HG02870 (cell line): Measurements from ENCODE around the gene DAPL1.
"Not testable (repeated sequence)": the region's sequence is repeated elsewhere in the genome, so short reads cannot be mapped to it uniquely, and the experiment has no call there.

Experiments used
- ATAC-seq: cut with Tn5 transposase; IDR thresholded peaks from one replicate; pipeline ENCODE4 v1.9.1; 2021; ENCODE audit warnings: mild to moderate bottlenecking, moderate library complexity; ENCODE audit not compliant: unreplicated experiment

Gene DAPL1

DNA sequence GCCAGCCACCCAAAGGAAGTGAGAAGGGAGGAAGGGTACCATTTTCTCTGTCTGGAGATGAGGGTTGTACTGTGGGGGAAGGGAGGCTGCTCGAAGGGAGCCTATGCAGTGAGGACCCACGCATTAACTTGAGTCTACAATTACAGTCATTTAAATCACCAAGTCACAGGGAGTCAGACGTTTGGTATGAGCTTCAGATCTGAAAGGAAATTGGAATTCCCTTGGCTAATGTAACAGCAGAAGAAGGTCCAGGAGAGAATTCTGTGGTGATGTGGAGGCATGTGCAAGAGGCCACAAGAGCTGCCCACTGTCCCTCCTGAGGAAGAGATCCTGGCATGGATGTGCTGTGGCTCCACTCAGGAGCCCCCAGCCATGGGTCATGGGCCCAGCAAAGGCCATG lies 22.5 kb downstream of the DAPL1 start:
- no peak for ATAC-seq

DNA sequence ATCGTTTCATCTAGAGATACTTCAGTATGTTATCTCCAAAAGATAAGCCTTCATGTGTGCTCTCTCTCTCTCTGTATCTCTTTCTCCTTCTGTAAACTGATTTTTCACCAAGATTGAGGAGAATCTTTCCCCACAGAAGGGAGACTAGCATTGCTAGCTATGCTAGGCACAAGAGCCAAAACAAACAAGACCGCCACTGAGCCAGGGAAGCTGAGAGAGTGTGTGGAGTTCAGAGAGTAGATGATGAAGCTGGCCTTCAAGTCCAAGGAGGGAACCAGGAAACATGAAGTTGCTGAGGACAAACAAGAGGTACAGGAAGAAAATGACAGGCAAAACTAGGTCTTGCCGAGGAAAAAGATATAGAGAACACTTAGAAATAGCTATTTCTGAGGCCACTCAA lies 23.4 kb downstream of the DAPL1 start:
- no peak for ATAC-seq

DNA sequence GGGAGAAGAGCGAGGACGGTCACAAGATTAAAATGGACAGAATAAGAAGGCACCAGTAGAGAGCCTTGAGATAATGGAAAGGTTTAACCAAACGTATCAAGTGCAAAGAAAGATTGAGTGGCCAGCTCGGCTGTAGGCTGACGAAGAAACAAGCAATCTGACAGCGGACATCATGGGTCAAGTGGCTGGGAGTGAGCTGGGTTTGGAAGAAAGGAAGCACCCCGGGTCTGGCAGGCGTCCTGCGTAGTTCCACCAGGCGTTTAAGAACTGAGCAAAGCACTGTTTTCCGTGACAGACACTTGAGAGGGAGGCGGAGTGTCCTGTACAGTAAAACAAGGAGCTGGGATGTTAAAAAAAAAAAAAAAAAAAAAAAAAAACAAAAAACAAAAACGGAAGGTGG lies 27.1 kb downstream of the DAPL1 start:
- no peak for ATAC-seq

DNA sequence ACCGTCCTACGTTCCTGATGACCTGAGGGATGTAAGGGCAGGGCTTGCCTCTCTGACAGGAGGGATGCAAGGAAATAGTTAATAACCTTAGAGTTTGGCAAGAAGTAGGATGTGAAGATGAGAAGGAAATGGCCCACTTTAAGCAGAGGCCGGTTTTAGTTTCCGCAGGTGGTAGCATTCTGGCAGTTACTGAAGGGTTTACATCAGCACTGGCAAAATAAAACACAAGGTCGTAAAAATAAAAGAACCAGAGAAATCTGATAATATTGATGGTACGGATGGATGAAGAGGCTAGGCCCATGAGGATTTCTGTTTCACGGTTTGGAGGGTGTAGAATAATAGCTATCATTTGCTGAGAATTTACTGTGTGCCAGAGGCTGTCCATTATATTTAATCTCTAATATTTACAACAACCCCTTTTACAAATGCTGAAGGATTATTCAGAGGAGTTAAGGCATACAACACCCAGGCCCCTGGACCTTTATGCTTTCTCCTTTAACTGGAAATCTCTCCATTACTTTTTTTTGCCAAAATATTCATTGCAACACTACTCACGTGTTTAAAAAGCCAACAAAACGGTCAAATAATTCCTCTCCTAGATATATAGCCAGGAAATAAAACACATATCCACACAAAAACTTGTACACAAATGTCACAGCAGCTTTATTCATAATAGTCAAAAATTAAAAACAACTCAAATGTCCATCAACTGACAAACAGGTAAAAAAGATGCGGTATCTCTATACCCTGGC lies 28.5 kb downstream of the DAPL1 start:
- ATAC-seq: no peak

DNA sequence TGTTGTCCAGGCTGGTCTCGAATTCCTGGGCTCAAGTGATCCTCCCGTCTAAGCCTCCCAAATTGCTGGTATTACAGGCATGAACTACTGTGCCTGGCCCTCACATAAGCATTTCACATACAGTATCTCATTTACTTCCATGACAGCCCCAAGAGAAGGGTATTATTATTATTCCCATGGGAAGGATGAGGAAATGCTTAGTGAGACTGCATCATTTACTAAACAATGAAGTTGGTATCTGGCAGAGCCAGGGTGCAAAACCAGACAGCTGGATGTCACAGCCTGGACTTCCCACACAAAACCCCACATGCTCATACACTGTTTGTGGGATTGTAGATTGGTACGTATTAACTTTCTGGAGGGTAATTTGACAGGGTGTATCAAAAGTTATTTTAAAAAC lies 29.9 kb downstream of the DAPL1 start:
- no peak for ATAC-seq

DNA sequence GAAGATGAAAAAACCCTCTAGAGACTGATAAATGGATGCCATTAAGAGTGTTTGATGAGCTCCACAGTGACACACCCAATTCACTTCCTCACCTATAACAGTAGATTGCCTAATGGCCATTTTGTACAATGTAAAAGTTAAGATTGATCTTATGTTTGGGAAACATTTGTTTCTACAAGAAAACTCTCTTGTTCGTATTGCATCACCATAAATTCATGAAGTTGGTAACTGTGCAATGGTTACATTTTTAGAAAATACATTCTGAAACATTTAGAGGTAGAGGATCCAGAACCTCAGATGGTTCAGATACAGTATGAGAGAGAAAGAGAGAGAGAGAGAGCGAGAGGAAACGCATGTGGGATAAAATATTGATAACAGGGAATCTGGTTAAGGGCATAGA lies 31.8 kb downstream of the DAPL1 start:
- ATAC-seq: no peak

DNA sequence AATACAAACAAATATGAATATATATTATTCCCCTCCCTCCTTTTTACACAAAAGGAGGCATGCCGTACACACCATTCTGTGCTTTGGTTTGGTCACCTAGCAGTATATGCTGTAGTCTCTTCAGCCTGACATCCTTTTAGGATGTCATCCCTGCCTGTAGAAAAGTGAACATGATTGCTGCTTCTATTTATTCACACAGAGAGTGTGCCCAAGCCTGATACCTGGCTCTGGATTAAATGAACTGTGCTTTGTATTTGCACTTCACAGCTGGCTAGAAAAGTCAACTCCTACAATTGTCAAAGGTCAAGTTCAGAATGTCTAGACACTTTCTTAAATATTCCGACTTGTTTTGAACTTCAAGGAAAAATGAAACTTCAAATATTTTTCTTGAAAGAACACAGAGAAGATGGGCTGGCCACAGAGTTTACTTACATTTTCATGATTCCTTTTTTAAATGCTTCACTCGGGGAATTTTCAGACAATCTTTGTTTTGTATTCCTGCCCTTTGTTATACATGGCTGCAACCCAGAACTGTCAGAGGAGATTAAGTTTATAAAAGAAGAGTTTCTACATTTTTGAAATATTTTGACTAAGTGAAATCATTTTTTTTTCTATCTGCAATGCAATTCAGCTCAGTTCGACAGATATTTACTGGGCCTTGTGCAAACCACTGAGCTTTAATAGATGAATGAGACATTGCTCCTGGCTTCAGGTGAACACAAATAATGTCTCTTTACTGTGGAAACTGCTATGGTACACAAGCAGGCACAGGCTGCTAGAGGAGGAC lies 33.5 kb downstream of the DAPL1 start:
- ATAC-seq: no peak

DNA sequence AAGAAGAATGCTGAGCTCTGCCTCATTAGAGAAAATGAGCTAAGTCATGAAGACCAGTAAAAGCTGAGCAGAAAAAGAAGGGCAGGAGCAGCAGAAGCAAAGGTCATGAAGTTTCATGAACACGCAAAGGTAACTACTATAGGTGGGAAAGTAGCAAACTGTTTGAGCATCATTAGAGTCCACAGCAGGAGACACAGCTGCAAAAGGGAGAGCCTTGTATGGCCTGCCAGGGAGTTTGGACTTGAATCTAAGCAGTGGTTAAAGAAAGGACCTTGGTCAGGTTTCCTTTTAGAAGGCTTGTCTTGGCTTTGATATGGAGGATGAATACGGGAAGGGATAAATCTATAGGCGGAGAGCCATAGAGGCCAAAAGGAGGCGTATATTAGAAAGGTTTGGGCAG lies 34.0 kb downstream of the DAPL1 start:
- ATAC-seq: no peak

DNA sequence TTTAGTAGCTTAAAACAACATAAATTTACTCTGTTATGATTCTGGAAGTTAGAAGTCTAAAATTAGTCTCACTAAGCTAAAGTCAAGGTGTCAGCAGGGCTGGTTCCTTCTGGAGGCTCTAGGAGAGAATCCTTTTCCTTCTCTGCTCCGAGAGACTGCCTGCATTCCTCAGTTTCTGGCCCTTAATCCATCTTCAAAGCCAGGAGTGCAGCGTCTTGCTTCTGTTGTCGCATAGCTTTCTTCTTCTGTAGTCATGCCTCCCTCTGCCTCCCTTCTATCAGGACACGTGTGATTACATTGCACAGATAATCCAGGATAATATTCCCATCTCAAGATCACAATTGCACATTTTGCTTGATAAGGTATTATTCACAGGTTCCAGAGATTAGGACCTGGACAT lies 35.1 kb downstream of the DAPL1 start:
- ATAC-seq: no peak

DNA sequence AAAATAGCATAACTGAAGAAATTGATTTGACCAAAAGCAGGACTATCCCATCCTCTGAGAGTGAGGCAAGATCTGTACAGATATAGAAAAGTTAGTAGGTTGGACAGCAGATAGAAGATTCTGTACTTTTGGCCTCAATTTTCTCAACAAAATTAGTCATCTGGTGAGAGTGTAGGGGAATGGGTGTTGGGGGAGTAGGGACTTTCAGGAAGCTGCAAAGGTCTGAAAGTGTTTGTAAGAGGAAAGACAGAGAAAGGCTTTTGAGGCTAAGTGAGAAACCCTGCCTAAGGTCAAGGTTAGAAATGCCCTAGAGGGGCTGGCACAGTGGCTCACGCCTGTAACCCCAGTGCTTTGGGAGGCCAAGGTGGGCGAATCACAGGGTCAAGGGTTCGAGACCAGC lies 40.3 kb downstream of the DAPL1 start:
- peak; percentile 41 for ATAC-seq

DNA sequence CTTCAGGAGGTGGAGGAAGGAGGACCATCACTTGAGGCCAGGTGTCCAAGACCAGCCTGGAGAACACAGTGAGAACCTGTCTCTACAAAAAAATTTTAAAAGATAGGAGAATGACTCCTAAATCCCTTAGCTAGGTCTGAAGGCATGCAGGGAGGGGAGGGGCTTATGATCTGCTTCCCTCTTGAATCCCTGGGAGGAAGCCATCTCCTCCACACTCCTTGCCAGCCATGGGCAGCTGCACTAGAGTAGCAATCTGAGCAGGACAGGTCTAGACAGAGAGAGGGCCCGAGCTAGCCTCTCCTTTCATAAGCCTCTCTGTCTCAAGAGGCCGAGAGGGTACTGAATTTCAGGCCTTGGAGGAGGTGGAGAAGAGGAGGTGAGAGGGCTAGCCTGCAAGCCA lies 42.5 kb downstream of the DAPL1 start:
- no peak for ATAC-seq

DNA sequence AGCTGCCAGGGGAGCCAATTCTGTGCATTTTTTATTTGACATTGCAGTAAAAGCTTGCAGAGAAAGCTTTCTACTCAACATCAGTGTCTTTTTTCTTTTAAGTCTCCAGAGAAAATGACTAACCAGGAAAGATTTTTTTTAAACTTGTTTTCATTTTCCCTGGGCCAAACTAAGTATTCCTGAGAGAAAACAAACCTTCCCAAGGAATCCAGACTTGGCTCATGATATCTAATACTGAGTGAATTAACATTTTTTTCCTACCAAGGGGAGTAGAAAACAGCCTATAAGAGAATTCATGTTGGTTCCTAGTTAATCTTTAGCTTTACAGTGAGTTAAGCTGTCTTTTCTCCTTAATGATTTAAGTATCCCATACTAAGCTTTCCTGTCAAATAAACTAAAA lies 46.7 kb downstream of the DAPL1 start:
- no peak for ATAC-seq

DNA sequence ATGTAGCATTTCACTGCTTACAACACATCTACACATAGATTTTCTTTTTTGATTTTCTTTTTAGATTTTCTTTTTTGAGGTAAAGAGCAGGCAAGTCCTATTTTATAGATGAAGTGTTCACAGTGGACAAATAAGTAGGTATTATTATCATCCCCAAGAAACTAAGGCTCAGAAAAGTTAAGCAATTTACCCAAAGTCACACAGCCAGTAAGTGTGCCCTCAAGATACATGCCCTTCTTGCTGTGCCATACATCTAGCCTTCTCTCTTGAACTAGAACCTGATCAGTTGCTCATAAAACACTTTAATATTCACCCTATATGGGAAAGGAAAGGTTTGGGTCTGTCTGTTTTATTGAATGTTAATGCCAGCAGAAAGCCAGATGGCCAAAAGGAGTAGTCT lies 50.3 kb downstream of the DAPL1 start:
- ATAC-seq: no peak

DNA sequence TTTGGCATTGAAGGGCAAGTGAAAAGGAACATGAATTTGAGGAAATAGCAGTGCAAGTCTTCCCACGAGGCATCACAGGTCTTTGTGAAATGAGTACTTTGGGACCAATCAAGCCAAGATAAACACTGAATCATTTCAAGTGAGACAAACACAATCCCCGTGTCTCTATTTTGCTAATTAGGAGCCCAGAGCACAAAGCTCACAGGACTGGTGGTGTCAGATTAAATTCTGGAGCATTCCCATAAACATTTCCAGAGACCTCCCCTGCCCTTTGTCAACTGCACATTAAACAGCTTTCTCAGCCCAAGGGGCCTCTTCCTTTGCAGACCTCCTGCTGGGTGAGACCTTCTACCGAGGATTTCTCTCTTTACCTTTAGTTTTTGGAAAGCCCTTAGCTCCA lies 50.7 kb downstream of the DAPL1 start:
- no peak for ATAC-seq

DNA sequence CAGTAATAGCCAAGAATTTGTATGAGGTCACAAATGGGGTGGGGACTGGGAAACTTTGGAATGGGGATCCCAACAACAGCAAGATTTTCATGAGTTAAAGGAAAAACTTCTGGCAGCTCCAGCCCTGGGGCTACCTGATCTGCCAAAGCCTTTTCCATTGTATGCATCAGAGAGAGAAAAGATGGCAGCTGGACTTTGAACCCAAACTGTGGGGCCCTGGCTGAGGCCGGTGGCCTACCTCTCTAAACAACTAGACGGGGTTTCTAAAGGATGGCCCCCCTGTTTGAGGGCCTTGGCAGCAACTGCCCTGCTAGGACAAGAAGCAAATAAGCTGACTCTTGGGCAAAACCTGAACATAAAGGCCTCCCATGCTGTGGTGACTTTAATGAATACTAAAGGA lies 52.4 kb downstream of the DAPL1 start:
- ATAC-seq: not testable (repeated sequence)

DNA sequence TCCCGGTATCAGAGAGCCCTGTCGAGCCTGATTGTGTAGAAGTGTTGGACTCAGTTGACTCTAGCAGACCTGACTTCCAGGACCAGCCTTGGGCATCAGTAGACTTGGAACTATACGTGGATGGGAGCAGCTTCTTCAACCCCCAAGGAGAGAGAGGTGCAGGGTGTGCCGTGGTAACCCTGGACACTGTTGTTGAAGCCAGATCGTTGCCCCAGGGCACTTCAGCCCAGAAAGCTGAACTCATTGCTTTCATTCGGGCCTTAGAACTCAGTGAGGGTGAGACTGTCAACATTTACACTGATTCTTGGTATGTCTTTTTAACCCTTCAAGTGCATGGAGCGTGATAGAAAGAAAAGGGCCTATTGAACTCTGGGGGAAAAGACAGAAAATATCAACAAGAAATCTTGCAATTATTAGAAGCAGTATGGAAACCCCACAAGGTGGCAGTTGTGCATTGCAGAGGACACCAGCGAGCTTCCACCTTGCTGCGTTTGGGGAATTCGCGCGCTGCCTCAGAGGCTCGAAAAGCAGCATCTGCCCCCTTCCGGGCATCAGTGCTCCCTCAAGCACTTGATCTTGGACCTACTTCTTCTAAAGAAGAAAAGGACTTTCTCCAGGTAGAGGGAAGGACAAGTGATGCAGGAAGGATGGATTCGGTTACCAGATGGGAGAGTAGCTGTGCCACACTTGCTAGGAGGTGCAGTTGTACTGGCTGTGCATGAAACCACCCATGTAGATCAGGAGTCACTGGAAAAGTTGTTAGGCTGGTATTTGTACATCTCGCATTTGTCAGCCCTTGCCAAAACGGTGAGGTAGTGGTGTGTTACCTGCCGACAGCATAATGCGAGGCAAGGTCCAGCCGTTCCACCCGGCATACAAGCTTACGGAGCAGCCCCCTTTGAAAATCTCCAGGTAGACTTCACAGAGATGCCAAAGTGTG lies 53.2 kb downstream of the DAPL1 start:
- not testable (repeated sequence) for ATAC-seq

DNA sequence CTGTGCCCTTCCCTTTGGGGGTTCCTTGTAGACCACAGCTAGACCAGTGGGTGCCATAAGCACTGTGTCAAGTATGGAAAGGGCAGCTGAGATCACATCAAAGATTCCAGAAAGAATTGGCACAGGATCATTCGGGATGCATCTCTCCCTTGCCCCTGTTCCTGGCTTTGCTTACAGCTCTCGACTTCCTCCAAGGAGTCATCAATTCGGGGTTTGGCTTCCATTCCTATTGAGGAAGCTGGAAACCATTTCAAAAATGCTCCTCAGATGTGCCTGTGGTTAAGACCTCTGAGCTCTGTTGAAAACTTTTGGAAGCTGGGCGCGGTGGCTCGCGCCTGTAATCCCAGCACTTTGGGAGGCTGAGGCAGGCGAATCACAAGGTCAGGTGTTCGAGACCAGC lies 65.1 kb downstream of the DAPL1 start:
- not testable (repeated sequence) for ATAC-seq

DNA sequence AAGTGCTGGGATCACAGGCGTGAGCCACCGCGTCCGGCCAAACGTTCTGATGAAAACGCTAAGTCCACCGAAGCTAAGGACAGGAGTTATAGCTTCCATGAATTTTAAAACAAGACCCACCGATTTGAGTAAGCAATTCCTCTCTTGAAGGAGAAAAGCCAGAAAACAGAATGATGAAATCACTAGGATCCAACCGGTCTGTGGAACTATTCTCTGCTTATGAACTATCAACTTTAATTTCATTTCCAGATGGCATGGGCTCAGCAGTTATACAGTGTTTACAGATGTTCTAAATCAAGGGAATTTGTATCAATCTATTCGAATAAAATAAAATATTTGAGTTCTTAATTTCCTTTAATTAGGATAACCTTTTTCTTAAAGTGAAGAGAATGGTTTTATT lies 66.5 kb downstream of the DAPL1 start:
- ATAC-seq: not testable (repeated sequence)

DNA sequence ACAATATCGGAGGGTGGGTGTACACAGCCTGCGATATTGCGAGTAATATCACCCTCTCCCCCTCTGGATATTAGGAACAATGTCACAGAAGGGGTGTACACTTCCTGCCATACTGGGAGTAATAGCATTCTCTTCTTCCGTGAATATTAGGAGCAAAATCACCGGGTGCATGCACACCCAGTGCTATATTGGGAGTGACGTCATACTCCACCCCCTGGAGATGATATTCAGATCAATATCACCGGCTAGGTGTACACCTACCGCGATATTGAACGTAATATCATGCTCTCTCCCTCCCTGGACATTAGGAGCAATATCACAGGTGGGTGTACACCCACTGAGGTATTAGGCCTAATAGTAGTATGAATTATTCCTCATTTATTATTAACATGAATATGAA lies 70.4 kb downstream of the DAPL1 start:
- not testable (repeated sequence) for ATAC-seq
